Peyer's patch (tissue), 4 donors: ENCODE measurements around the gene TM7SF2.

Experiments
- CTCF ChIP-seq, 6 experiments: fragments of 450-650 bp in 4 of 6; fragments of 200-600 bp in 2 of 6; sonication (generic) in 1 of 6; IDR thresholded peaks; one replicate each; pipeline ENCODE4 v1.5.1; 2017 to 2019; ENCODE audit warnings: antibody characterized with exemption in 6 of 6, mild to moderate bottlenecking in 3 of 6, moderate library complexity in 1 of 6
- POLR2A ChIP-seq, 2 donors: fragments of 450-650 bp; IDR thresholded peaks; one replicate each; pipeline ENCODE4 v1.5.1; 2017; ENCODE audit warnings: antibody characterized with exemption in 2 of 2, mild to moderate bottlenecking in 2 of 2, moderate library complexity in 2 of 2

- TF ChIP-seq CTCF (IDR thresholded peaks at IDR 0.05), result no peak
- TF ChIP-seq POLR2A (IDR thresholded peaks at IDR 0.05), result no peak
Measured at GRCh38 chr11:65103476-65103875, 8.2 kb upstream of the TM7SF2 start.
